Measurements from ENCODE around the gene HEATR9.

Gene HEATR9

DNA sequence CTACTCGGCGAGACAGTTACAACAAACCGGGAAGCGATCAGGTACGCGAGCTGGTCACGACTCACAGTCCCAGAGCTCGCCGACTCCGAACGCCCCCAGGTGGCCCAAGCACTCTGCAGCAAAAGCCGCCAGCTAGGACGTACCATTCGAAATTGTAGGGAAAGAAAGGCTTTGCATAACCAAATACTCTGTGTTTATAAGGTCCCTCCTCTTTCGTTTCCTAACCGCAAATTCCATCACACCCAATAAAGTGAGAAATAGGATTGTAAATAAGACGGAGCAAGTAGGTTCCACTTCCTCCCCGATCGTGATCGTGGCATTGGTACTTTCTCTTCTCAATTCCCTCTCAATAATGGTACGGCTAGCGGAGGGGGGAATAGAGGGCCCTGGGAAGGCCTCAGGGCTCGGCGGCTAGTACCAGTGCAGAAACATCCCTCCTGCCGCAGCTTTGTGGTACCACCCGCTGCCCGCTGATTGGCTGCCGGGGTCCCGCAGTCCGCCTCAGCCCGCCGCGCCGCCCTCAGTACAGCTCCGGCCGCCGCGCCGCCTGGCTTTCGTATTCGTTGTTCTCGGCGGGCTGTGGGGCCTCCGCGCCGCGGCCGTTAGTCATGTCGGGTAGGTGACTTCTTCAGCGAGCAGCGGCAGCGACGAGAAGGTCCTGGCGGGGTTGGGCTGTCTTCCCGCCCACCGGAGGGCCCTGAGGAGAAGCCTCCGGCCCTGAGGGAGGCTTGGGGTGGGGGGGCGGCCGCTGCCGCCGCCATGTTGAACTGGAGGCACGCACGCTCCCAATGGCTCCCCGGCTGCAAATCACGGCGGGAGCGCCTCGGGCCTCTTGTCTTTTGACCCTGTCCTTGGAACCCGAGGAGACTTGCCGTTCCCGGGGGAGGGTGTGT is 59.5 kb downstream of the HEATR9 start, which contains the start of gene TAF15:
Gene TAF15 (plus strand): TSS at position 523 of the 893 bp plus-strand sequence. CDS start 86 bp downstream, at position 609.
- H3K27me3 ChIP-seq, result no peaks in the 10 kb centered on the region
- TF ChIP-seq, protein P1, sequence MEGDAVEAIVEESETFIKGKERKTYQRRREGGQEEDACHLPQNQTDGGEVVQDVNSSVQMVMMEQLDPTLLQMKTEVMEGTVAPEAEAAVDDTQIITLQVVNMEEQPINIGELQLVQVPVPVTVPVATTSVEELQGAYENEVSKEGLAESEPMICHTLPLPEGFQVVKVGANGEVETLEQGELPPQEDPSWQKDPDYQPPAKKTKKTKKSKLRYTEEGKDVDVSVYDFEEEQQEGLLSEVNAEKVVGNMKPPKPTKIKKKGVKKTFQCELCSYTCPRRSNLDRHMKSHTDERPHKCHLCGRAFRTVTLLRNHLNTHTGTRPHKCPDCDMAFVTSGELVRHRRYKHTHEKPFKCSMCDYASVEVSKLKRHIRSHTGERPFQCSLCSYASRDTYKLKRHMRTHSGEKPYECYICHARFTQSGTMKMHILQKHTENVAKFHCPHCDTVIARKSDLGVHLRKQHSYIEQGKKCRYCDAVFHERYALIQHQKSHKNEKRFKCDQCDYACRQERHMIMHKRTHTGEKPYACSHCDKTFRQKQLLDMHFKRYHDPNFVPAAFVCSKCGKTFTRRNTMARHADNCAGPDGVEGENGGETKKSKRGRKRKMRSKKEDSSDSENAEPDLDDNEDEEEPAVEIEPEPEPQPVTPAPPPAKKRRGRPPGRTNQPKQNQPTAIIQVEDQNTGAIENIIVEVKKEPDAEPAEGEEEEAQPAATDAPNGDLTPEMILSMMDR (IDR thresholded peaks at IDR 0.05), result peak; percentile 66

DNA sequence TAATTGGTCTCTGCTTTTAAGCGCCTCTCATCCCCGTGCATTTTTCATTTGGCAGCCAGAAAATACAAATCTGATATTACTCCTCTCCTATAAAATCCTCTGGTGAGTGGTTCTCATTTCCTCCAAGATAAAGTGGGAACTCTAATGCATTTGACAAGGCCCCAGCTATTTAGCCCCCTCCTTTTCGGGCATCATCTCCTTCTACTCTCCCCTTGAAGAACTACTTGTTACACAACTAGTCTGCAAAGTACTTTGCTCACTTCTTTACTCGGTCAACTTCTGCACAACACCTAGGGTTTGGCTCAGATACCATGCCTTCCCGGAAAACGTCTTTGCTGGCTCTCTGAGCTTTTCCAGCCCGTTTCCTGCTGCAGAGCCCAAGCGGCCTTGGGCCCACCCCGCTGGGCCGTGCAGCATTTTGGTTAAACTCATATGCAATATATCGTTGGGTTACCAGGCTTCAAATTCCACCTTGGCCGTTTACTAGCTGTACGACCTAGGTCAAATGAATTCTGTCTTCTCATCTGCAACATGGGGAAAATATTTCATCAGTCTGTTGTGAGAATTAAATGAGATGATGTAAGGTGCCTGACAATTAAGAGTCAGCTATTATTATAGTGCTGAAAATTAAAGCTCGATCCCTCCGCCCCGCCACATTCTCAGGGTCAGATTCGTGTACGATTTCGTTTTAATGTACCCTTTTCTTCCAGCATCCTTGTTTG is 60.3 kb downstream of the HEATR9 start:
- peaks cover 34 to 37% of the 10 kb centered on the region in 2 experiments for H3K4me1 ChIP-seq (ENCODE audit: control insufficient read depth in 1 of 2, insufficient read depth in 1 of 2, low read depth in 1 of 2, low read length in 1 of 2)
- no peaks in the 10 kb centered on the region for H3K36me3 ChIP-seq
- H3K4me3 ChIP-seq (ENCODE audit: low read depth in 1 of 2, low read length in 1 of 2), result peak overlapping the region; percentile 65 to 92
- H3K27ac ChIP-seq, result peak overlapping the region; percentile 94
- TF ChIP-seq, protein P1 (IDR thresholded peaks at IDR 0.05), result no peak
- H3K9me3 ChIP-seq, result no peaks in the 10 kb centered on the region
- H3K27me3 ChIP-seq, result no peaks in the 10 kb centered on the region

More for the DNA sequence above, 59.5 kb downstream of the HEATR9 start, which contains the start of gene TAF15:
- Histone ChIP-seq H3K4me3 (ENCODE audit: low read depth in 1 of 2, low read length in 1 of 2) (peak within 1 kb of the TSS; percentile 65 to 92), H3K27ac (peak within 1 kb of the TSS; percentile 94), H3K36me3 (no peaks in the 10 kb centered on the region), H3K9me3 (no peaks in the 10 kb centered on the region), H3K4me1 (ENCODE audit: control insufficient read depth in 1 of 2, insufficient read depth in 1 of 2, low read depth in 1 of 2, low read length in 1 of 2) (peaks cover 34 to 37% of the 10 kb centered on the region in 2 experiments)

DNA sequence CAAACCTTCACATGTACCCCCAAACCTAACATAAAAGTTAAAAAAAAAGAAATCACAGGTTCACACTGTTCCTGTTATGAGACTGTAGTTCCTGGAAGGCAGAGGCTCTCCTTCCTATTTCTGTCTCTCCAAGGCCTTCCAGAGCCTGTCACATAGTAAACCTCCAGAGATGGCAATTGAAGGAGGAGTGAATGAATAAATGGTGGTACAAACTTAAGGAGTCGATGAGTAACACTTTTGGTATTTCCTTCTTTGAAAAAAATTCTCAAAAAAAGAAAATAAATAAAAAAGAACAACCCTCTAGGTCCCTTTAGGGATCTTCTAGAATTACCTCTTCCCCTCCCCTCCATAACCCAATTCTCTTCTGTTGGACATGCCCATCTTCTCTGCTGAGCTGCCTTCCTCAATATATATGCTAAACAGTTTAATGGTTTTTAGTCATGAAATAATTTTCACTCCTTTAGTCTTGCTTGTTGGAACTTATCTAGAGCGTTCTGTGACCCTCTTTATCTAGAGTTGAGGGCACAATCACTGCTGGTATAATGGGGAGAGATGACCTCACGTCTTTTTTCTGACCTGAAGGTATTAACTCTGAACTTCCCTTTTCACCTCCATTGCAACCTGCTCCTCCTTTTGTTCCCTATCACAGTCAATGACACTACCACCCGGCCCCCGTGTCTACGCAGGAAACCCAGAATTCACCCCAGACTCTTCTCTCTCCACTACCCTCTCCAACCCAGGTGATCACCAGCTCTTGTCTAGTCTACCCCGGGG is 61.1 kb downstream of the HEATR9 start:
- TF ChIP-seq, protein P1 (IDR thresholded peaks at IDR 0.05), result no peak
- Histone ChIP-seq H3K27ac (no peak overlapping the region), H3K9me3 (no peaks in the 10 kb centered on the region), H3K27me3 (peaks cover 4% of the 10 kb centered on the region), H3K36me3 (no peaks in the 10 kb centered on the region), H3K4me1 (ENCODE audit: control insufficient read depth in 1 of 2, insufficient read depth in 1 of 2, low read depth in 1 of 2, low read length in 1 of 2) (peaks cover 34 to 35% of the 10 kb centered on the region in 2 experiments), H3K4me3 (ENCODE audit: low read depth in 1 of 2, low read length in 1 of 2) (no peak overlapping the region)

Data from neutrophil (primary cell).